Activated T-helper 1 cell treated with Interleukin-2 at 50 U/mL for 16 hours (primary cell): Measurements from ENCODE around the gene JMY.

Source experiments
- DNase-seq: peaks from one replicate; pipeline ENCODE4 v3.0.0-alpha.2; 2020; ENCODE audit warnings: low read depth

JMY gene

DNA sequence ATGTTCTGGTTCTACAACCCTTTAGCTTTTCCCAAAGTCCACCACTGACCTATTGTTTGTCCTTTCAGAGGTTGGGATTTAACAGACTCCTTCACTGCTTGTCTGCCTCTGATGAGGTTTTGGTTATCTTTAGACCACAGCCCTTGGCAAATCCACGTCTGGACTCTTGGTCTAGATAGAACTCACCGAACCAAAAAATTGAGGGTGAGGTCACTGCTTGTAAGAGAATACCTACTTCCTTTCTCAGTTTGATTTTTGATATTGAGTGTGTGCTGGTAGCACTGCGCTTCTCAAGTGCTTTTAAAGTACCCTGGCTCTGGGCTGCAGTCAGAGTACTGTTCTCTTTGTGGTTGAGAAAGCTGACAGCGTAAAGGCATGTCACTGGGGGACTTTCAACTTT is 61.7 kb downstream of the JMY start:
- no peak for DNase-seq

DNA sequence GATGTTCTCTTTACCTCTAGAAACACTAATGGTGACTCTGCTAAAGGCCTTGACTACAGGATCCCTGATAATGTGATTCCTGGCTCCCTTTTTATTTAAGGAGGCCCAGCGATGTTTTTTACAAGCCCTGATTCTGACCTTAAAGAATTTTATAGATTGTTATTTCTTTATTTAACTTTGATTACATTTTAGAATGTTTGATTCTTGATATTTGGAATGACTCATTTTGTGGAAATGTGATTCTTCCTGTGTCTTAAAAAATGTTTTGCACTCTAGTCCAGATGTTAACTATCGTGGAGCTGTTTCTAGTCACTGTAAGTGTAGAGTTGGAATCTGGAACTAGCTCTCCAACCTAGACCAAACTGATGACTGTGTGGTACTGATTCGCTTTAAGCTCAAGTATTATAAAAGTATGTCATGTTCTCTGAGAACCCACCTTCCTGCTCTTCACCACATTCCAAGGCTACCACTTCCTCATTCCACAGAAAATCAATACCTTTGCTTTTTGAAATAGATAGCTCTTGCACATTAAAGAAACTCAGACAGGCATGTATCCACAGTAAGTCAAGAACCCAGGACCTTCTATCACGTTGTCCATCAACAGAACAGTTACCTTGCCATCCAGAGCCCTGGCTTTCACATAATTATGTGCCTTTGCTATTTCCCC is 65.2 kb downstream of the JMY start:
- DNase-seq: no peak

GRCh38 chr5:79302454-79302853 is 66.5 kb downstream of the JMY start:
- DNase-seq: no peak

DNA sequence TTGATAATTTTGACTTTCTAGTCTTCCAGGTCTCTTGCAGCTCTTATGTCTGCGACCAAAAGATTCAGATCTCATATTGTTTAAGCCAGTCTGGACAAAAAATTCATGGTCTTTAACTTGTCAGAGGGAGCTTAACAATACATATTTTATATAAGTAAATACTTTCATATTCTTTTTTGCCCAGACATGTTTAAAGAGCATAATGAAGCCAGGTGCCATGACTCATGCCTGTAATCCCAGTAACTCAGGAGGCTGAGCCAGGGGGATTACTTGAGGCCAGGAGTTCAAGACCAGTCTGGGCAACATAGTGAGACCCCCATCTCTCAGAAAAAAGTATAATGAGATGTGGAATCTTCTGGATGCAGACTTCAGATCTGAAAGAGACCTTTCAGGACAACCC is 69.8 kb downstream of the JMY start:
- no peak for DNase-seq

DNA sequence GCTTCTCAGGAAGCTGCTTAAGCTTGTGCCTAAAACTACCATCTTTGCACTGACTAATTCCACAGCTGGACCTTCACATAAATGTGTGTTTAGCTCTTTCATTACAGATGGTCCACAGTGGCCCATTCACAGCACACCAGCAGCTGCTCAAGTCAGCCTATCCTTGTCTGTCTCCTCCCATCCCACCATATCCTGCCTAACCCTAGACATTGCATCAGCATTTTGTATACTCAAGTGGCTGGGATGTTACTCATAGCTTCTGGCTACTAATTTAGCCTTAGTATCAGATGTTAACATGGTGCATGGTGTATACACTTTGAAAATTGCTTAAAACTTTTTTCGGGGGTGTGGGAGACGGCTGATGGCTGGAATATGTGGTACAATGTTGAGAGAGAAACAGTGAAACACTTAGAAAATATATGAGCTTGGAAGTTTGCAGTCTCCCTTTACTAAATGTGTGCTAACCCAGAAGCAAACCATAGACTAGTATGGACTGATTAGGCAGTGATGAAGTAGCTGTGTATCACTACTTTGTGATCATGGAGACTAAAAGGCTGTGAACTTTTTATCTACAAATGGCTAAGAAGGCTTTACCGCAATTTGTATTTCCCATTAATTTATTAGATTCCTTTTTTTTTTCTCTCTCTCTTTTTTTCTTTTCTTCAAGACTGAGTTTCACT is 83.1 kb downstream of the JMY start:
- no peak for DNase-seq

DNA sequence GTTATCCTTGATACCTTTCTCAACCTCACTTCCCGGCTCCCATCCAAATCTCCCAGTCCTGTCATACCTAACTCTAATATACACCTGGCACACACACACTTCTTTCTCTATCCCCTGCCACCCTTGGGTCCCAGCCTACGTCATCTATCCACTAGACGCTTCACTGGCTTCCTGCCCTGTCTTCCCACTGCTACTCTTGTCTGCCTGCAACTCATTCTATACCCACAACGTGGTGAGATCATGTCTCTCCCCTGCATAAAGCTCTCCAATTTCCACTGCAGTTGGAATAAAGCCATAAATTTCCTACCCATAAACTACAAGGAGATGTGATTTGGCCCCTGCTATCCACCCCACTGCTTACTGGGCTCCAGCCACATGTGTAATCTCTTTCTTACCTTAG is 93.5 kb downstream of the JMY start:
- DNase-seq: no peak

- no peak for DNase-seq
Measured at GRCh38 chr5:79330071-79330470, 94.1 kb downstream of the JMY start.

GRCh38 chr5:79333852-79334557 is 98.1 kb downstream of the JMY start:
- DNase-seq: no peak

DNA sequence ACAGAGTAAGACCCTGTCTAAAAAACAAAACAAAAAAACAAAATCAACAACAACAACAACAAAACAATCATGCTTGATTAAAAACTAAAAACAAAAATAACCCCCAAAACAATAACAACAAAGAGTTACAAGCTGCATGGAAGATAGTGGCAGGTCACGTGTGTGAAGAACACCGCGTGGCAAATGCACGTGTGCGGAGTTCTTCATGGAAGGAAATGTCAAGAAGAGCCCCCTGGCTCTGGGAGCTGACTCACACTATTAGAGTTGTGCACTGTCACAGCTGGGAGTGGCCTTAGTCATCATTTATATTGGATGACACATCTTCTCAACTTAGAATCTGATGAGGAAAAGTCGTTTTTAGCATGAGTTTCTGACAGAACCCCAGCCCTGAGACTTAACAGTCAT is 110.5 kb downstream of the JMY start:
- DNase-seq: no peak

DNA sequence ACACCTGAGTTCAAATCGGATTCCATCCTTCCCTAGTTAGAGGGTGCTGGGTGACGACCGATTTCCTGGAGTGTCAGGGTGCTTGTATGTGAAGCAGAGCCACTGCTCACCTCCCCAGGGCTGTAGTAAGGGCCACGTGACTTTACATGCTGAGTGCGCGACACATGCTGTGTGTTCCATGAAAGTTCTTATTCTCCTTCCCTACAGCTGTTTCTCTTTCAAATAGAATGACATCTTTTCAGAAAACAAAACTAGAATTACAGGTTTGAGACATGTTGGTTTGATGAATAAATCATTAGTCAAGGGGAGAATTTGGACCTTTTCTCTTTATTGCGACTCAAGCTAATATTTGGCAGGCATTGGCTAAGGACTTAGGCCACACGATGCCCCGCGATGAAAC is 113.1 kb downstream of the JMY start:
- no peak for DNase-seq

DNA sequence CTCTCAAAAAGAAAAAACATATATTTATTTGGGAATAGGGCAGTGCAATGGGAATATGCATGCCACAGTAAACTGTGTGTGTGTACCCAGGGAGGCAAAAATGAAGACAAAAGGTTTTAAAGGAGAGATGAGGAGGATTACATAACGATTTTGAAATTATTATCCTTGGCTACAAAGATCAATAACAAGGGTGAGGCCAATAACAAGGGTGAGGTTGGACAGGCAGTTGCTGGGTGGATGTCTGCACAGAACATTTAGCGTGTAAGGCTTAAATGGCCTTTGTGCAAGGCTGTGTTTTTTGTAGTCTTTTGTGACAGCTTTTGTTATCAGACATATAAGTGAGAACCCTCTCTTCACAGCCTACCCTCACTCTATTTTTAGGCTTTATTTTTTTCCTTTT is 114.0 kb downstream of the JMY start:
- DNase-seq: no peak

DNA sequence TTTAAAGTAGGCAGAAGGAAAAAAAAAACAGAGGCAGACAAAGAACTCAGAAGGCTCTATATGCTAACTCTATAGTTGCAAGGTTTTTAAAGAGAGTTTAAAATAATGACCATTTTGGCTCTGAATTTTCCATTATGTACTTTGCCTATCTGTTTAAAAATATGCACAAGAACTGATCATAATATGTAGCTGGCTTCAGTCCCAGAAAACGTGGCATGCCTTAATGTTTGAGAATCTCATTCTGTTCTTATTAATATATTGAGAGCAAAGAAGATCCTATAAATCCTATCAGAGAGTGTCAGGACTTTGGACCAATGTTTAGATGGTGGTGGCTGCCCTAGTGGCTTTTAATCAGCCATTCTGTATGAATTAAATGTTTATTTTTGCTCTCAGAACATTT is 121.5 kb downstream of the JMY start:
- no peak for DNase-seq
